Effector CD8-positive, alpha-beta T cell (primary cell): ENCODE measurements around the gene GNB3.
"Not testable (repeated sequence)": the region's sequence is repeated elsewhere in the genome, so short reads cannot be mapped to it uniquely, and the experiment has no call there.

ENCODE experiments used
- DNase-seq: peaks from one replicate; lab custom pipeline; 2025; lab: John Stamatoyannopoulos, UW

GNB3 gene

DNA sequence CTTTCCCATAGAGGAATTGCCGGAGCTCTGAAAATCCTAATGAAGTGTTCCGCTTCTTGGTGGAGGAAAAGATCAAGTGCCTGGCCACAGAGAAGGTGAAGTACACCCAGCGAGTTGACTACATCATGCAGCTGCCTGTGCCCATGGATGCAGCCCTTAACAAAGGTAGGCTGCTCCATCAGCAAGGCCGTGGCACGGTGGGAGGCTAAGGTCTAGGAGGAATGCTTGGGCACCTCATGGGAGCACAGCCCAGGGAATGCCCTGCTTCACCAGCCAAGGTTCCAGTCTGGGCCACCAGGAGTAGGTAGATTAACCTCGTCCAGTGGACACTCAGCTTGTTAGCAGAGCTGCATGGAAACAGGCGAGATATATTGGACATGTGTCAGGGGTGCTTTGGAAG lies 20.2 kb downstream of the GNB3 start:
- no peak for DNase-seq

DNA sequence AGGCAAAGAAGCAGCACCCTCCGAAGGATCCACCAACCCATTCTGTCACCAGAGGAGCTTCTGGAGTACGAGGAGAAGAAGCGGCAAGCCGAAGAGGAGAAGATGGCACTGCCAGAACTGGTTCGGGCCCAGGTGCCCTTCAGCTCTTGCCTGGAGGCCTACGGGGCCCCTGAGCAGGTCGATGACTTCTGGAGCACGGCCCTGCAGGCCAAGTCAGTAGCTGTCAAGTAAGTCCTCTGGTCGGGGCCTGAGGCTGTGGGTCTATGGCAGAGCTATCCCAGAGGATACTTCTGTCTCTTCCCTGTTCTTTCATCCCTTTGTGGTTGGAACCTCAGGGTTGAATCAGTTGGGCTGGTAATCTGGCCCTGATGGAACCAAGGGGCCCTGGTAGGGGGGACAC lies 20.7 kb downstream of the GNB3 start:
- no peak for DNase-seq

DNA sequence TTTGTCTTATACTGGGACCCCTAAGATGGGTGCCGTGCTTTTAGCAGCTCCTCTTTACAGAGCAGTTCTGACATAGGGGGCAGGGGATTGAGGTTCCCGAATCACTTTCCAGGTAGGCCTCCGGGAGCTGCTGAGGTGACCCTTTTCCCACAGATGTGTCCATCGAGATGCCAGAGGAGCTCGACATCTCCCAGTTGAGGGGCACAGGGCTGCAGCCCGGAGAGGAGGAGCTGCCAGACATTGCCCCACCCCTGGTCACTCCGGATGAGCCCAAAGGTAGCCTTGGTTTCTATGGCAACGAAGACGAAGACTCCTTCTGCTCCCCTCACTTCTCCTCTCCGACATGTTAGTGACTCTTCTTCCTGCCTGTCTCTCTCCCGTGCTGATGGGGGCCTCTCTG lies 22.3 kb downstream of the GNB3 start:
- no peak for DNase-seq

DNA sequence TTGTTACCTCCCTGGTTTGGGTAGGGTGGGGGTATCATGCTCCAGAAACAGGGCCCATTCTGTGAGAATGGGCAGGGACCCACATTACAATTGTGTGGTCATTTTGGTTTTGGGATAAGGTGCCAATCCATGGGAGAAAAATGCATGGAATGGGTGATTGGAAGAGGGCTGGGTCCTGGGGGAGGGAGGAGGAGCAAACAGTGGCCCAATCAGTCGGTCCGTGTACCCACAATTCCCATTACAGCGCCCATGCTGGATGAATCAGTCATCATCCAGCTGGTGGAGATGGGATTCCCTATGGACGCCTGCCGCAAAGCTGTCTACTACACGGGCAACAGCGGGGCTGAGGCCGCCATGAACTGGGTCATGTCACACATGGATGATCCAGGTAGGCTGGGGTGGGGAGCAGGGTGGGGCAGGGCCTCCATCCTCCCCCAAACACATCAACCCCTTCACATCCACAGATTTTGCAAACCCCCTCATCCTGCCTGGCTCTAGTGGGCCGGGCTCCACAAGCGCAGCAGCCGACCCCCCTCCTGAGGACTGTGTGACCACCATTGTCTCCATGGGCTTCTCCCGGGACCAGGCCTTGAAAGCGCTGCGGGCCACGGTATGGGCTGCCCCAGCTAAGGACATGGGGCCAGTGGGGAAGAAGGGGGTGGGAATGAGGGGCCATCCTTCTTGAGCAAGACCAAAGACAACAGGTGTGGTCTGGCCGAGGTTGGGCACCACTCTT lies 23.0 kb downstream of the GNB3 start:
- DNase-seq: no peak

DNA sequence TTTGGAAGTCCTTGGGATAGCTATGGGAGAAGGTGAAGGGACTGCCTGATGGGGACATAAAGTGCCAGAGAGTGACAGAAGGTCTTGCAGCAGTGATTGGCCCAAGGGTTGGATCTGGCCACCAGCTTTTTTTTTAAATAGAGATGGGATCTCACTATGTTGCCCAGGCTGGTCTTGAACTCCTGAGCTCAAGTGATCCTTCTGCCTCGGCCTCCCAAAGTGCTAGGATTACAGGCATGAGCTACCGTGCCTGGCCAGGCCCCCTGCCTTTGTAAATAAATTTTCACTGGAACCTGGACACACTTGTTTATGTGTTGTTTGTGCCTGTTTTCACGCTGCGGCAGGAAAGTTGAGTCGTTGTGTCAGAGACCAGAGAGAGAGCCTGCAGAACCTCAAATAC lies 24.6 kb downstream of the GNB3 start:
- not testable (repeated sequence) for DNase-seq

DNA sequence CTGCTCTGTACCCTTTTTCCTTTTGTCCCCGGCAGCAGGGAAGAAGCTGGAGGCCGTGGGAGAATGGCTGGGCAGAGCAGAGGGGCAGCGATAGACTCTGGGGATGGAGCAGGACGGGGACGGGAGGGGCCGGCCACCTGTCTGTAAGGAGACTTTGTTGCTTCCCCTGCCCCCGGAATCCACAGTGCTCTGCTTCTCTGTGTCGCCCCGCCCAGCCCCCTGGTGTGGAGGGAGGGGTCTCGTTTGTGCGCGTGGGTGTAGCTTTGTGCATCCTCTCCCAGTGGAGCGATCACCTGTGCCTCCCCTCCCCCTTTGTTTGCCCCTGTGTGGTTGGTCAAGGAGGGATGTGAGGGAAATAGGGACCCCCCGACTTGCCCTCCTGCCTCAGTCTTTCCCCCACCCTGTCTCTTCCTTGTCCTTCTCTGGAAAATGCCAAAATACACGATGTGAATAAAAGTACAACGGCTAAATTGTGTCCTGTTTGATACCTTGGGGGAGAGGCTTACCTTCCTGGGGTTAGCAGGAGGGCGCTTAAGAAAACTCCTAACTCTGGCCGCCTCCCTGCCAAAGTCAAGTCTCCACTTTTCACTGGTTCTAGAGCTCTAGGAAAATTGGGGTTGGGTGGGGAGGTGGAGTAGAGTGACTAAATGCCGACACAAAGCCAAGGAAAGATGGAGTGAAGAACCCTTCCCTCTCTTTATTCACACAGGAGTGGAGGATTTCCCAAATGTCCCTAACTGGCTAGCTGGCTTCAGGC lies 25.6 kb downstream of the GNB3 start:
- DNase-seq: no peak

DNA sequence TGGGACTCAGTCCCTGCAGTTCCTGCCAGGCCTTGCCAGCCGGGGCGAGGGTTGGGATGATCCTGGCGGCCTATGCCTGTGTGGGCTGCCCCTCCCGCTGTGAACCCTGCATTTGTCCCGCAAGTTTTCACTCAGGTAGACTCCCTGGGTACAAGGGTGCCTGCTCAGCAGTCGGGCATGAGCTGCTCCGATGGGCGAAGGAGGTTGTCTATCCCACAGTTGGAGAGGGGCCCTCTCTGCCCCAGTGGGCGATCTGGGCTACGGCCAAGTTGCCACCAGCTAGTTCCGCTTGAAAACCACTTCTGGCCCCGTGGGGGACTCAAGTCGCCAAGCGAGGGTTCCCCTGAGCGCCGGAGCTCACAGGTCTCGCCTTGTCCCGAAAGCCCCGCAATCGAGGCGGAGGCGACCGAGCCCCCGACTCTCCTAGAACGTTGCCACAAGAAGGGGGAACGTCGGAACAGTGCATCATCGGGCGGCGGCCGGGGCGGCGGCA lies 26.2 kb downstream of the GNB3 start:
- no peak for DNase-seq

DNA sequence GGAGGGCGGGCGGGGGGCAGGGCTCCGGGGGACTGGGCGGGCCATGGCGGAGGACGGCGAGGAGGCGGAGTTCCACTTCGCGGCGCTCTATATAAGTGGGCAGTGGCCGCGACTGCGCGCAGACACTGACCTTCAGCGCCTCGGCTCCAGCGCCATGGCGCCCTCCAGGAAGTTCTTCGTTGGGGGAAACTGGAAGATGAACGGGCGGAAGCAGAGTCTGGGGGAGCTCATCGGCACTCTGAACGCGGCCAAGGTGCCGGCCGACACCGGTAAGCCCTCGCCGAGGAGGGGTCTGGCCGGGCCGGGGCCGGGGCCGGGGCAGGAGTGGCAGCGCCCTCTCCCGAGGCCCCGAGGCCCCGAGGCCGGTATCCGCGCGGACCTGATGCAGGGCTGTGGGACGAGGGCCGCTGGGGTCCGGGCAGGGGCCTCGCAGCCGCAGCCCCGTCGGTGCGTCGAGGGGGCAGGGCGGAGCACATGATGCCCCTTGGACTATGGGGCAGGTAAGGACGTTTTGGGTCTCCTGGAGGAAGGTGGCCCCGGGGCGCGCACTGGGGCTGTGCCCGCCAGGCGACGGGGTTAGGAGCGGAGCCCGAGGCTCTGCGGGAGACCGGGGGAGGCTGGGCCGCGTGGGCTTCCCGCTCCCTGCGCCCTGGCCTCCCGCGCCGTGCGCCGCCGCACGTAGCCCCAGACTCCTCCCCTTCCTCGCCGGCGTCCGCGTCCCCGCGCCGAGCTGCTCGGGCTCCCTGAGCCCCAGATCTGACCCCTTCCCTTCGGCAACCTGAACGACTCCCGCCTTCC lies 26.9 kb downstream of the GNB3 start, which contains the start of gene TPI1:
TPI1 (plus strand) TSS at position 119 of the 798 bp plus-strand sequence; CDS start at position 155, 36 bp downstream.
- DNase-seq: peak; percentile 69

DNA sequence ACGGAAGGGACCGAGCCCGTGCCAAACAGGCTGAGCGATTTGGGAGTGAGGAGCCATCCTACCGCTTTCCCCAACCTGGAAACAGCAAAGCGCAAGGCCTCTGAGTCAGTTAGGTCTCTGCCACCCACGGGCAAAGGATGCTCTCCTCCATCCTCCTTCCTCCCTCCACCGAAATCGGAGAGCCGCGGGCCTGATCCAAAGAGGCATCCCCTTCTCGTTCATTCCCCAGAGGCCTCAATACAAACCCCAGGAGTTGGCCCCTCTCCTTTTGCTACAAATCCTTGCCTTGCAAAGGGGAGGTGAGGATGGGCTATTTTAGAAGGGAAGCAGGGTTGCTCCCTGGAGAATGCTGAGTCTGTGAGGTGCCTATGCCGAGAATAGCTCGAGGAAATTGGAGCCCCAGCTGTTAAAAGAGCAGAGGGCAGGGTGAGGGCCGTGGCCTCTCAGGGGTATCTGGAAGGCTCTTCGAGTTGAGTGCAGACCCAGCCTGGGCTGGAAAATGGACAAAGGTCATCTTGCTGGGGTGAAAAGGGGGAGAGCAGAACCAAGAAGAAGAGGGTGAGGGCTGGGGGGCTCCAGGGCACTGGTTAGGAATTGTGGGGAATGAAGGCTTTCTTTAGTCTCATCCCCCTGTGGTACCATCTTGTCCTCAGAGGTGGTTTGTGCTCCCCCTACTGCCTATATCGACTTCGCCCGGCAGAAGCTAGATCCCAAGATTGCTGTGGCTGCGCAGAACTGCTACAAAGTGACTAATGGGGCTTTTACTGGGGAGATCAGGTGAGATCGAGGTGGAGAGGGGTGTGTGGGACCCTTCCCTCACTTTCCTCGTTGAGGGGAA lies 27.7 kb downstream of the GNB3 start:
- DNase-seq: no peak

DNA sequence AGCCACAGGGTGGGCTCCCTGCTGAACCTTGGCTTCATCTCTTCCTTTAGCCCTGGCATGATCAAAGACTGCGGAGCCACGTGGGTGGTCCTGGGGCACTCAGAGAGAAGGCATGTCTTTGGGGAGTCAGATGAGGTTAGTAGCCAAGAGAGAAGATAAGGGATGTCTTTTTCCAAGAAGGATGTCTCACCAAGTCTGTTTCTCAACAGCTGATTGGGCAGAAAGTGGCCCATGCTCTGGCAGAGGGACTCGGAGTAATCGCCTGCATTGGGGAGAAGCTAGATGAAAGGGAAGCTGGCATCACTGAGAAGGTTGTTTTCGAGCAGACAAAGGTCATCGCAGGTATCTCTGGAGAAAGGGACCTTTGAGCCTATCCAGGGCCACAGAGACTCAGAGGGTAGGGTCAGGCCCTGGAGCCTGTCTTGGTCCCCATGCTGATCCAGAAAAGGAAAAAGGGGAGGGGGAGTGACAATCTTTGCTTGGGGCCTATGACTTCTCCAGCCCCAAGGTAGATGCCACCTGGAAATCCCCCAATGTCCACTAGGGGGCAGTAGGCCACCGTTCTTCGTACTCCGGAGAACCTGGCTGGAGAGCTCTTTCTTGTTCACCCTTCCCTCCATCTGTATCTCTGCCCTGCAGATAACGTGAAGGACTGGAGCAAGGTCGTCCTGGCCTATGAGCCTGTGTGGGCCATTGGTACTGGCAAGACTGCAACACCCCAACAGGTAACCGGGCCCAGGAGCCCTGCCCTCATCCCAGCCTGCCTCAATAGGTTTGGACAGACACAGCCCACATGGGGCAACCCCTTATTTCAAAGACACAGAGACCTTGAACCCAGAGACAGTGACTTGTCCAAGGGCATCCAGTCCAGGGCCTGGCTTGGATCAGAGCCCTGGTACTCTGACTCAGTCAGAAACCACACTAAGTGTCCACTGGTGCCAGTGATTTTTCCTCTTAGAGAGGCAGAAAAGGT lies 28.6 kb downstream of the GNB3 start:
- DNase-seq: peak; percentile 74

DNA sequence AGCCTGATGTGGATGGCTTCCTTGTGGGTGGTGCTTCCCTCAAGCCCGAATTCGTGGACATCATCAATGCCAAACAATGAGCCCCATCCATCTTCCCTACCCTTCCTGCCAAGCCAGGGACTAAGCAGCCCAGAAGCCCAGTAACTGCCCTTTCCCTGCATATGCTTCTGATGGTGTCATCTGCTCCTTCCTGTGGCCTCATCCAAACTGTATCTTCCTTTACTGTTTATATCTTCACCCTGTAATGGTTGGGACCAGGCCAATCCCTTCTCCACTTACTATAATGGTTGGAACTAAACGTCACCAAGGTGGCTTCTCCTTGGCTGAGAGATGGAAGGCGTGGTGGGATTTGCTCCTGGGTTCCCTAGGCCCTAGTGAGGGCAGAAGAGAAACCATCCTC lies 29.6 kb downstream of the GNB3 start:
- DNase-seq: not testable (repeated sequence)

DNA sequence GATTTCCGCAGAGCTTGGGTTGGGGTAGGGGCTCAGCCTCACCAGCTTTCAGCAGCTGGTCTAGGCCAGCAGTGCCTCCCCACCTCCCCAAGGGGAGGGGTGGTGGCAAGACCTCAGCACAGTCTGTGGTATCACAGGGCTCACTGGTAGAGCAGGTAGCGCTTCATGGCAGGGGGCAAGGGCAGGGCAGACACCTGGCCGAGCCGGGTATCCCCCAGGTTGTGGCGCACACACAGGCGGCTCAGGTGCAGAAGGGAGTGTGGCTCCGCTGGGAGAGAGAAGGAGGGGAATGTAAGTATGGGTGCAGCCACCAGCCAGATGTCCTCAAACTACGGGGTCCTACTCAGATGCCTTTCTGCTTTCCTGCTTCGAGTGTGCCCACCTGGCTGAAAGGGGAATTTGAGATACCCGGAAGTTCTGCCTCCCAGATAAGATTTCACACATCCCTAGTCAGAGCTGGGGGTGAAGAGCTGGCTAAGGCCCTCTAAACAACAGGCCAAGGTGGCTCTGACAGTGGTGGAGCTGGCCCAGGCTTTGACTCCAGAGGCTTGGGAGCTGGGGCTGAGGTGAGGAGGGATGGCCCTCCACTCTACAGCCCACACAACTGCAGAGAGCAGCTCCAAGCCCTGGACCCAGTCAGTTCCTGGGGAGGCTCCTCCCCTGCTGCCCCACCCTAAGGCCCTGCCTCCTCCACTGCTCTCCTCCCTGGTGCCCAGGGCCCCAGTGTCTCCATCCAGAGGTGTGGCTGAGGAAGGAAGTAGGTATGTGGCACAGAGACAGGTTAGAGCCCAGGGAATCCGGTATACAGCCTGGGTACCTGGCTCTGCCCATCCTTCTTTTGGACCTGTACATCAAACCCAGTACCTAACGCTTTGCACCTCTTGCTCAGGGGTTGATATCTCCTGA lies 30.6 kb downstream of the GNB3 start:
- DNase-seq: no peak

DNA sequence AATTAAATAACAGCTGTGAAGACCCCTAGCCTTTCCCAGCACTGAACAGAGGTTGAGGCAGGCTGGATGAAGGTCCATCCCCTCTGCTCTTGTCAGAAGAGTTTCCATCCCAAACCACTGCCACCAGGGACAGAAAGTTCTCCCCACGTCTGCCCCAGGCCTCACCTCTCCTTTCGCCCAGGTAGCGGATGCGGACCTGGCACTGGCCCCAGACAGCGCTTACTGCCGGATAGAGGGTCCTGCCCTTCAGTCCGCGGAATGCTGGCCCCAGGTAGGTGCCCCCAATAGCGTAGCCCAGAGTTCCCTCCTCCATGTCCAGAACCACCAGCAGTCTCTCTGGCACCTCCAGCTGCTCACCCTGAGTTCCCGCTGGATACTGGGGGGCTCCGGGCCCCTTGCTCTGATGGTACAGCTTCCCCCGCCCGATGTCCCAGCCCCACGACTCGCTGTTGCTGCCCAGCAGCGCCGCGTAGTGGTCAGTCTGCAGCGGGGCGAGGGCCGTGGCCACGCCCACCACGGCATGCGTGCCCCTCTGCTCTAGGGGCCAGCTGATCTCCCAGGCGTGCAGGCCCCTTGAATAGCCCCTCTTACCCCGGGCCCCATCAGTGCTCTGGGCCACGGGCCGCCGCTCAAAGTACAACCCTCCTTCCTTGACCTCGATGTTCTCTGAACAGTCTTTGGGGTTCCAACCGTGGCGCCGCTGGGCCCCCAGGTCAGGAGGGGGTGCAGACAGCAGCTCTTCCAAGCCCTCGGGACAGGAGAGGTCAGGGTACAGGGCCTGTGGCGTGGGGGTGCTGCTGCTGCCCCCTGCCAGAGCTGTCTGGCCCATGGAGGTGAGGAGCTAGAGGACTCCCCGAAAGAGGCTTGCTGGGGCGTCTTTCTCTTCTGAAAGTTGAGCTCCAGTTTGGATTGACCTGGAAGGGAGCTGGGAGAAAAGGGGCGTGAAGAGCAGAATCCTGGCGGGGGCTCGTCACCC lies 31.6 kb downstream of the GNB3 start:
- DNase-seq: peak; percentile 73

DNA sequence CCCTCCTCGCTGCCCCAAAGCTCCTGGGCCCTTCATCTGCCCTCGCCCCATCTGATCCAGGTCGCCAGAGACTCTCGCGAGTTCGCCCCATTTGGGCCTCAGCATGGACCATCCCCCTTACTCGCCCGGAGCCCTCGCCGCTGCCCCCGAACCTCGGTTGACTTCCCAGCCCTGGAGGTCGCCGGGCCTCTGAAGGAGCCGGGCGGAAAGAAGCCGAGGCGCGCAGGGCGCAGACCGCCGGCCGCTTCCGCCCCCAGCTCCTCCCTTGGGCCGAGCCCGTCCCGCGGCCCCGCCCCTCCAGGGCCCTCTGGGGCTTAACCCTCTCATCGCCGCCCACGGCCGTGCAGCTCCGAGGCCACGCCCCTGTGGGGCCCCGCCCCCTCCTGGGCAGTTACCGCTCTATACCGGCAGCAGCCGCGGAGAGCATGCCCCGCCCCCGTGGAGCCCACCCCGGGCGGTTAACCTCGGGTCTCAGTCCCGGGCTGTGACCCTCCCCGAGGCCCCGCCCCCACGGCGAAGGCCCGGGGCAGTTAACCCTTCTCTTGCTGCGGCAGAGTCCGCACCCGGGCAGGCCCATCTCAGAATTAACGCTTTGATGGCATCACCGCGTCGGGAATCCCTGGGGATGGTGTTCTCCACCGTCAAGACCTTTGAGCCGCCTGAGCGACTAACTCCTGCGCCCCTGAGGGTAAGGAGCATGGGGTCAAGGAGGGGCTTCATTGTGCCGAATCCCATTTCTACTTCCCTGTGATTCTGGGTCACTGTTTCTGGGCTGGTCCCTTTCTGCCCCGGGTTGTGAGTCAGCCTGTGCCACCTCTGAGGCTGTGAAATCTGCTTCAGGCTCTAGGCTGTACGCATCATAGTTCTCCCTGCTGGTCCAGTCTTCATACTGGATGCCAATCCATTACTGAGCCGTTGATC lies 32.6 kb downstream of the GNB3 start, which contains the start of gene SPSB2:
SPSB2 (minus strand) TSS at position 210 of the 921 bp plus-strand sequence. CDS start 402 bp downstream, outside the sequence.
- peak; percentile 96 for DNase-seq

DNA sequence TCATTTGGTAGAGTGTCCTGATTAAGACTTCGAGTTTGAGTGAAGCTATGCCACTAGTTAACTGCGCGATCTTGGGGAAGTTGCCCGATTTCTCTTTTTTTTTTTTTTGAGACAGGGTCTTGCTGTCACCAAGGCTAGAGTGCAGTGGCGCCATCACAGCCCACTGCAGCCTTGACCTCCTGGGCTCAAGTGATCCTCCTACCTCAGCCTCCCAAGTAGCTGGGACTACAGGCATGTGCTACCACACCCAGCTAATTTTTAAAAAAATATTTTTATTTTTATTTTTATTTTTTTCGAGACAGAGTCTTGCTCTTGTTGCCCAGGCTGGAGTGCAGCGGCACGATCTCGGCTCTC lies 33.3 kb downstream of the GNB3 start:
- DNase-seq: not testable (repeated sequence)

DNA sequence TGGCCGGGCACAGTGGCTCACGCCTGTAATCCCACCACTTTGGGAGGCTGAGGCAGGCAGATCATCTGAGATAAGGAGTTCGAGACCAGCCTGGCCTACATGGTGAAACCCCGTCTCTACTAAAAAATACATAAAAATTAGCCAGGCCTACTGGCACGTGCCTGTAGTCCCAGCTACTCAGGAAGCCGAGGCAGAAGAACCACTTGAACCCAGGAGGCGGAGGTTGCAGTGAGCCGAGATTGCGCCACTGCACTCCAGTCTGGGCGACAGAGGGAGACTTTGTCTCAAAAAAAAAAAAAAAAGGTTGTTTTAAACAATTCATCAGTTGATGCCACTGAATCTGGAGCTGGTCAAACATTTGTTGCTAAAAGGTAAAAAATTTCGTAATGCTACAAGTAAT lies 39.1 kb downstream of the GNB3 start:
- DNase-seq: not testable (repeated sequence)

DNA sequence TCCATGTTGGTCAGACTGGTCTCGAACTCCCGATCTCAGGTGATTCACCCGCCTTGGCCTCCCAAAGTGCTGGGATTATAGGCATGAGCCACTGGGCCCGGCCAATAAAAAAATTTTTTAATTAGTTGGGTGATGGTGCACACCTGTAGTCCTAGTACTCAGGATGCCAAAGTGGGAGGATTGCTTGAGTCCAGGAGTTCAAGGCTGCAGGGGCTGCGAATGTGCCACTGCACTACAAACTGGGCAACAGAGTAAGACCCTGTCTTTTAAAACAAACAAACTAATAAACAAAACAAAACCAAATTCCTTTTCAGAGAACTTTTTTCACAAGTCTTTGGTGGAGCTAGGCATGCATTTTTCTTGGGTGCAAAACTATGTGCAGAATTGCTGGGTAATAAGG lies 42.5 kb downstream of the GNB3 start:
- no peak for DNase-seq
